OCI-LY7 (cell line): ENCODE data around the gene GNA15. TPM values are rescaled to one million over a fixed set of nuclear protein-coding genes. Genes with fewer than 3 reads are reported as not detected.

Source experiments
- BruUV-seq: library from RNA; stranded (reverse); fragments of 400-500 nt; replicated peaks from 2 replicates; lab custom pipeline; 2021; lab: Mats Ljungman, UMichigan
- CTCF ChIA-PET: fragments of 300-600 bp; sonication (Branson Sonifier 250); formaldehyde crosslinking; loops from one replicate; lab custom pipeline; 2022; ENCODE audit warnings: antibody characterized with exemption; ENCODE audit not compliant: unreplicated experiment; lab: Charles Lee
- POLR2A ChIA-PET: fragments of 300-600 bp; sonication (Branson Sonifier 250); formaldehyde crosslinking; loops from one replicate; lab custom pipeline; 2022; ENCODE audit warnings: antibody characterized with exemption; lab: Charles Lee
- DNase-seq: peaks from one replicate; pipeline ENCODE4 v3.0.0-alpha.2; 2015; ENCODE audit warnings: low spot score
- H2AFZ ChIP-seq: fragments of 200-600 bp; sonication (generic), shearing (Covaris generic); 2 replicates; pipeline ENCODE4 v1.6.1; 2014; ENCODE audit warnings: mild to moderate bottlenecking, antibody characterized with exemption, low read length, moderate library complexity
- H3K27ac ChIP-seq: fragments of 200-600 bp; sonication (generic); 2 replicates; pipeline ENCODE4 v1.5.1; 2014; ENCODE audit warnings: mixed run types, low read depth, mild to moderate bottlenecking, moderate library complexity, low read length, inconsistent platforms; ENCODE audit not compliant: poor library complexity, severe bottlenecking
- H3K36me3 ChIP-seq: fragments of 200-600 bp; sonication (generic); 2 replicates; pipeline ENCODE4 v1.6.1; 2014; ENCODE audit warnings: mild to moderate bottlenecking, antibody characterized with exemption, low read length, moderate library complexity, mixed read lengths; ENCODE audit not compliant: insufficient read depth
- H3K4me1 ChIP-seq: fragments of 200-600 bp; sonication (generic); 2 replicates; pipeline ENCODE4 v1.5.1; 2014; ENCODE audit warnings: mild to moderate bottlenecking, low read length; ENCODE audit not compliant: insufficient read depth, poor library complexity, severe bottlenecking
- H3K4me2 ChIP-seq: fragments of 200-600 bp; sonication (generic); 2 replicates; pipeline ENCODE4 v1.6.1; 2014; ENCODE audit warnings: mild to moderate bottlenecking, low read length
- H3K4me3 ChIP-seq: fragments of 200-600 bp; sonication (generic); 2 replicates; pipeline ENCODE4 v1.5.1; 2014; ENCODE audit warnings: mild to moderate bottlenecking, low read depth, low read length; ENCODE audit not compliant: poor library complexity, severe bottlenecking
- H3K79me2 ChIP-seq: fragments of 200-600 bp; sonication (generic); 2 replicates; pipeline ENCODE4 v1.6.1; 2016; ENCODE audit warnings: low read depth, mild to moderate bottlenecking, low read length, moderate library complexity, mixed read lengths; ENCODE audit not compliant: insufficient read depth
- H3K9me2 ChIP-seq: fragments of 200-600 bp; sonication (generic); 2 replicates; pipeline ENCODE4 v1.6.1; 2016; ENCODE audit warnings: mild to moderate bottlenecking, low read length, mixed read lengths; ENCODE audit not compliant: insufficient read depth
- H3K9me3 ChIP-seq: fragments of 200-600 bp; sonication (generic); 2 replicates; pipeline ENCODE4 v1.6.1; 2014; ENCODE audit warnings: mild to moderate bottlenecking, mixed run types, low read length, mixed read lengths
- H4K20me1 ChIP-seq: fragments of 200-600 bp; sonication (generic); 2 replicates; pipeline ENCODE4 v1.6.1; 2014; ENCODE audit warnings: mild to moderate bottlenecking, antibody characterized with exemption, low read length, moderate library complexity, mixed read lengths; ENCODE audit not compliant: insufficient read depth
- EZH2phosphoT487 ChIP-seq: fragments of 200-600 bp; sonication (generic); IDR thresholded peaks from 2 replicates; pipeline ENCODE4 v1.6.1; 2018; ENCODE audit warnings: low read depth, borderline replicate concordance, mild to moderate bottlenecking, mixed run types, antibody characterized with exemption, low read length, moderate library complexity, mixed read lengths
- intact Hi-C: fragments of 100-400 bp; cut with micrococcal nuclease; formaldehyde crosslinking; loops from one replicate; pipeline ENCODE4 v1.10.0; 2022; ENCODE audit not compliant: unreplicated experiment
- total RNA-seq, 2 experiments: library from RNA; depleted of rRNA in 1 of 2; stranded (reverse); fragments of >200 nt in 1 of 2; shearing (Covaris generic) in 1 of 2; gene quantifications; 2 replicates each; pipeline ENCODE4 v1.2.3, GENCODE V29; 2014 to 2022
- TF ChIP-seq, protein P1 (sequence below): fragments of 200-600 bp; sonication (generic); conservative IDR thresholded peaks from 2 replicates; pipeline ENCODE4 v1.5.1; 2014; ENCODE audit warnings: mild to moderate bottlenecking, antibody characterized with exemption, low read length, moderate library complexity, mixed read lengths

The GNA15 gene
- total RNA-seq, 2 experiments from 2014 or later: not detected

DNA sequence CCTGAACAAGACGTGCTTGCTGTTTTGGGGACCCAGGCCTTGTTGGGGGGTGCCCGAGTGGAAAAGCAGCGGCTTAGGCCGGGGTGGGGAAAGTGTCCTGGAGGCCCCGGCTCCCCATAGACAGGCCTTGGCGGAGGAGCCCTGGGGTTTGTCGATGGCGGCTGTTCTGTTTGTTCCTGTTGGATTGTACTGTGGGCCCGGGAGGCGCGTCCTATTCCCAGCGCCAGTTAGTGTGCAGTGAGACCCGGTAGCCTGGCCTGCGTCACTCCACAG lies 61.0 kb downstream of the GNA15 start:
- Histone ChIP-seq H2AFZ (no peak overlapping the region), H3K27ac (no peak overlapping the region), H3K9me2 (no peaks in the 10 kb centered on the region), H4K20me1 (no peaks in the 10 kb centered on the region), H3K4me1 (no peaks in the 10 kb centered on the region), H3K36me3 (peaks cover 59% of the 10 kb centered on the region), H3K4me2 (no peak overlapping the region), H3K9me3 (no peaks in the 10 kb centered on the region), H3K4me3 (no peak overlapping the region), H3K79me2 (no peaks in the 10 kb centered on the region)
- TF ChIP-seq, protein P1, sequence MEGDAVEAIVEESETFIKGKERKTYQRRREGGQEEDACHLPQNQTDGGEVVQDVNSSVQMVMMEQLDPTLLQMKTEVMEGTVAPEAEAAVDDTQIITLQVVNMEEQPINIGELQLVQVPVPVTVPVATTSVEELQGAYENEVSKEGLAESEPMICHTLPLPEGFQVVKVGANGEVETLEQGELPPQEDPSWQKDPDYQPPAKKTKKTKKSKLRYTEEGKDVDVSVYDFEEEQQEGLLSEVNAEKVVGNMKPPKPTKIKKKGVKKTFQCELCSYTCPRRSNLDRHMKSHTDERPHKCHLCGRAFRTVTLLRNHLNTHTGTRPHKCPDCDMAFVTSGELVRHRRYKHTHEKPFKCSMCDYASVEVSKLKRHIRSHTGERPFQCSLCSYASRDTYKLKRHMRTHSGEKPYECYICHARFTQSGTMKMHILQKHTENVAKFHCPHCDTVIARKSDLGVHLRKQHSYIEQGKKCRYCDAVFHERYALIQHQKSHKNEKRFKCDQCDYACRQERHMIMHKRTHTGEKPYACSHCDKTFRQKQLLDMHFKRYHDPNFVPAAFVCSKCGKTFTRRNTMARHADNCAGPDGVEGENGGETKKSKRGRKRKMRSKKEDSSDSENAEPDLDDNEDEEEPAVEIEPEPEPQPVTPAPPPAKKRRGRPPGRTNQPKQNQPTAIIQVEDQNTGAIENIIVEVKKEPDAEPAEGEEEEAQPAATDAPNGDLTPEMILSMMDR: no peak
- TF ChIP-seq EZH2phosphoT487: no peak
- POLR2A ChIA-PET: no interaction called here
- intact Hi-C loops: no loop called here
- DNase-seq: no peak
- no TSS peak for BruUV-seq
- CTCF ChIA-PET: no interaction called here

DNA sequence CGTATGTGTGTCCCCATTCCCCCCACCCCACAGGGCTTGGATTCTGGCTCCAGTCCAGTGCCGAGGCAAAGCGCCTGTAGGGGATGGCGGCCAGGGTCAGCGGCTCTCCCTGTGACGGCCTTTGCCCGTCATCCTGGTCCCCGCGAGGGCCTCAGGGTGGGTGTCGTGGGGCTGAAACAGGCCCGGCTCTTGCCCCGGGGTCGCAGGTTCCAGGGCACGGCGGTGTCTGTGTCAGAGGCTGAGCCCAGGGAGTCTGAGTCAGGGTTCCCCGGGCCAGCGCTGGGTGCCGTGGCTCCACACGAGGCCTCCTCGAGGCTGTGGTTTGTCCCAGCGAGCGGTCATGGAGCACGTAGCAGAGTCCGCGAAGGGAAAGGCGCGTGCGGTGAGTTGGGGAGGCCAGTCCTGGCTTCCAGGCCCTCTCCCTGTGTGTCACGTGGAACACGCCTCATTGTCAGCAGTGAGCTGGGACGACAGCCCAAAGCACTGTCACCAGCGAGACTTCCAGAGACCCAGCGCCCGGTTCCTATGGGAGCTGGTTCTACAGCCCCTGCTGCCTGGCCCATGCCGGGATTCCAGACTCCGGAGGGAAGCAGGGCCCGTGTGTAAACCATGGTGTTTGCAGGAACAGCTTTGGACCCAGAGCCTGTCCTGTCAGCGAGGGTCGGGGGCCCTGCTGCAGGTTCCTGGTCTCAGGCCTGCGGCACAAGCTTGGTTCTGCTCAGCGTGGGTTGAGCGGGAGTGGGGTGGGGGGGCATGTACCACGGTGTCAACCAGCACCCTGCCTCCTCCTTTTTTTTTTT lies 63.3 kb downstream of the GNA15 start:
- no peak for DNase-seq
- Histone ChIP-seq H3K4me3 (no peak overlapping the region), H3K27ac (no peak overlapping the region), H2AFZ (no peak overlapping the region), H4K20me1 (no peaks in the 10 kb centered on the region), H3K9me2 (no peaks in the 10 kb centered on the region), H3K4me2 (no peak overlapping the region), H3K9me3 (no peaks in the 10 kb centered on the region), H3K79me2 (no peaks in the 10 kb centered on the region), H3K36me3 (peaks cover 58% of the 10 kb centered on the region), H3K4me1 (no peaks in the 10 kb centered on the region)
- POLR2A ChIA-PET: no interaction called here
- no peak for TF ChIP-seq EZH2phosphoT487
- TF ChIP-seq, protein P1: no peak
- CTCF ChIA-PET: no interaction called here
- BruUV-seq: no TSS peak
- intact Hi-C loops: no loop called here

DNA sequence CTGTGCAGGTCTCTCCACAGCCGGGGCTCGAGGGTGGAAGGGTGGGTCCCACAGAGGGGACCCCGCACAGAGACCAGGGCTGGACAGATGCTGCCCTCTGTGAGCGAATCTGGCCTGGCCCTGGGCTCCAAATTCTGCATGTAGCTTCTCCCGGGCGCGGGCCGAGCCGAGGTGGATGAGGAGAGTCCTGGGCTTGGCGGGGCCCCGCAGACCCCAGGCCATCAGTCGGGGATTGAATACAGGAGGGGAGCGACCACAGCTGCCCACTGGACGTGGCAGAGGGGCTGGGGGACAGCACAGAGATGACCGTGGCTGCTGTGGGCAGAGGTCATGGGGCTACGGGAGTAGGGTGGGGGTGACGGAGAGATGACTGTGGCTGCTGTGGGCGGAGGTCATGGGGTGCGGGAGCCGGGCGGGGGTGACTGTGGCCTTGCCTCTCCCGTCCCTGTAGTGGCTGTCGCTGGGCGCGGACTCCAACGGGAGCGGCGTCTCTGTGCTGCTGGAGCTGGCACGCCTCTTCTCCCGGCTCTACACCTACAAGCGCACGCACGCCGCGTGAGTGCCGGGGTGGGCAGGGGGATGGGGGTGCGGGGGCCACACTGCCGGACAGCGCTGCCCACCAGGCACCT lies 65.4 kb downstream of the GNA15 start:
- no peaks in the 10 kb centered on the region for H3K9me2 ChIP-seq
- H4K20me1 ChIP-seq: no peaks in the 10 kb centered on the region
- intact Hi-C loops: no loop called here
- H3K4me3 ChIP-seq: no peak overlapping the region
- TF ChIP-seq, protein P1: no peak
- no peak for TF ChIP-seq EZH2phosphoT487
- H2AFZ ChIP-seq: no peak overlapping the region
- no peak for DNase-seq
- H3K4me1 ChIP-seq: no peaks in the 10 kb centered on the region
- peaks cover 60% of the 10 kb centered on the region for H3K36me3 ChIP-seq
- no peaks in the 10 kb centered on the region for H3K79me2 ChIP-seq
- BruUV-seq: no TSS peak
- POLR2A ChIA-PET: no interaction called here
- no peaks in the 10 kb centered on the region for H3K9me3 ChIP-seq
- no peak overlapping the region for H3K4me2 ChIP-seq
- CTCF ChIA-PET: no interaction called here
- H3K27ac ChIP-seq: no peak overlapping the region
